NOMO-1 treated with dmso at 0.1 percent for 144 hours (cell line): Measurements from ENCODE around the gene HS6ST1.

Experiments
- DNase-seq: peaks from one replicate; lab custom pipeline; 2025; ENCODE audit not compliant: unreplicated experiment; lab: John Stamatoyannopoulos, UW

HS6ST1 gene, protein sequence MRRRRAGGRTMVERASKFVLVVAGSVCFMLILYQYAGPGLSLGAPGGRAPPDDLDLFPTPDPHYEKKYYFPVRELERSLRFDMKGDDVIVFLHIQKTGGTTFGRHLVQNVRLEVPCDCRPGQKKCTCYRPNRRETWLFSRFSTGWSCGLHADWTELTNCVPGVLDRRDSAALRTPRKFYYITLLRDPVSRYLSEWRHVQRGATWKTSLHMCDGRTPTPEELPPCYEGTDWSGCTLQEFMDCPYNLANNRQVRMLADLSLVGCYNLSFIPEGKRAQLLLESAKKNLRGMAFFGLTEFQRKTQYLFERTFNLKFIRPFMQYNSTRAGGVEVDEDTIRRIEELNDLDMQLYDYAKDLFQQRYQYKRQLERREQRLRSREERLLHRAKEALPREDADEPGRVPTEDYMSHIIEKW

DNA sequence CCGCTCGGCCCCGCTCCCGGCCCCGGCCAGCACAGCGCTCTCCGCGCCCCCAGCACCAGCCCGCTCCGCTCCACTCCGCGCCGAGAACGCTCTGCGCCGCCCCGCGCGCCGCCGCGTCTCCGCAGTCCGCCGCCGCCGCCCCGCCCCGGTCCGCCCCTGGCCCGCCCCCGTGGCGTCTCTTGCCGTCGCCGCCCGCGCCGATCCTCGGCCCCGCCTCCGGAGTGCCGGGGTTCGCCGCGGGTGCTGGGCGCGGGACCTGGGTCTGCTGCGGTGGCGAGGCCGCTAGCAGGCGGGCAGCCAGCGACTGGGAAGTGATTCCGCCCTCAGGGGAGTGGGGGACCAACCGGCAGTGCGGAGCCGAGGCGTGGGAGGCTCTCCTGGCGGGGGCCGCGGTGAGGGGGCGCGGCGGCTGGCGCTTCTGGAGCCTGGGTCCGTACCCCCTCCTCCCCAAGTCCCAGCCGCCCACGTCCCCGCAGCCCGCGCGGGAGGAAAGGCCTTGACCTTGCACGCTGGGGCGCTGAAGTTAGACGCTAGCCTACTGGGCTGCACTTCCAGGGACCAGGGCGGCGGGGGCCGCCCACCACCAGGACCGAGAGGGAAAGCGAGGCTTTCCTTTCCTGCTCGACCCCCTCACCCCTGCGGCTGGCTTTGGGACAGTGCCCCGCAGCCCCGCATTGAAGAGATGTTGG, at the start of gene HS6ST1:
HS6ST1 (minus strand) TSS at position 93 of the 689 bp plus-strand sequence. CDS start 305 bp downstream, outside the sequence.
- DNase-seq: peak; percentile 58

DNA sequence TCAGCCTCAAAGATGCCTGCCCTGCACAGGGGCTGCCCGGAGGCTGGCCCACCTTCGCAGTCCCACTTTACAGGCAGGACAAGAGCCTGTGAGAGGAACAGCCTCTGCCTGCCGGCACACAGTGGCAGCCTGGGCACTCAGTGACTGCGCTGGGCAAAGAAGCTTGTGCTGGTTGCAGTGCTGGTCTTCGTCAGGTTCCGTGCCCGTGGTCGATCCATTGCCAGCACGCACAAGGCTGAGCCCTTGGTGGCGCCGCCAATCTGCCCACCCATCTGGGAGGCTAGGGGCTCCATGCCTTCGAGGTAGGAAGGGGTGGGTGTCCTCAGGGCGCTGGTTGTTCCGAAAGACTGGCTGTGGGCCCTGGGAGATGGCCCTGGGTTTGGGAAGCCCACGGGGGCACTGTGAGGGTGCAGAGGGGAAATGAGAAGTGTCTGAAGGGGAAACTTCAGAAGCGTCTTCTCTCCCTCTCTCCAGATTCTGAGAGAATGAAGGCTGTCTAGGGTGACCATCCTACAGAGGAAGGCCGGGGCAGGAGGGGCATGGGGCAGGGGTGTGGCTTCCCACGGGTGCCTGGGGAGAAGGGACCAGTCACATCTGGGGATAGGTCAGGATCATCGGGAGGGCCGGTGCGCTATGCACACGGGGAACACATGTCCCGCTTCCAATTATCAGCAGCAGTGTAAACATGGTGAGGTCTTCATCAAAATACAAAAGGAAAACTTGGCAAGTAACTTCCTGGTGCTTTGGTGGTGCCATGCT, 49.1 kb upstream of the HS6ST1 start:
- no peak for DNase-seq

DNA sequence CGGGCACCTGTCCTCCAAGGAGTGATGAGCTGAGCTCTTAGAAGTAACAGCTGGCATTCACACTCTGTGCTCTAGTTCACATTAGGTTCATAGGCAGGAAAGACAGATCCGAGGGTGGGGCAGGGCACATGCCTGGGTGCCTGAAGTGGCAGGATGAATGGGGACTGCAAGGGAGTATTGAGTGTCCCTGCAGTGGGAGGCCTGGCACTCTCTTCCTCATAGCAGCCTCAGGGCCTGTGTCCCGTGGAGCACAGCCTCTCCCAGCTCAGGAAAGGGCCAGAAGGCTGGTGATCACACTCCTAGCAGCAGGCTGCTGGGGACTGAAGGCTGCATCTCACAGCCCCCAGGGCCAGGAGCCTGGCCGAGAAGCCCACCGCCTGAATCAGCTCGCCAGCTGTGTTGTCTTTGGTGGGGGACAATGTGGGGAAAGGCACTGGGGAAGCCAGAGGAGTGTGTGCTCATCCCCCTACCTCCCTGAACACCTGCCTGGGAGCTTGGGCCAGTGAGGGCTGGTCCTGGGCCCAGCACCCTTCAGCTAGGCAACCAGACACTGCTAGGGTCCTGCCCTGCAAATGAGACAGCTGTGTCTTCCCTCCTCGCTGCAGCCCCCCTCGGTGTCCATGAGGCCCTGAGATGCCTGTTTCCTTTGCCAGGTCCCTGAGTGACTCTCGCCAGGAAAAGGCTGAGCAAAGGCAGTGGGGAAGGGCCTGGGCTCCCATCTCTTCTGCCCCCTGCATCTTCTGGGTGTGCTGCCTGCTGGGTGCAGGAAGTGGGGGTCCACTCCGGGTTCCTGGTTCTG, 48.2 kb upstream of the HS6ST1 start:
- no peak for DNase-seq

DNA sequence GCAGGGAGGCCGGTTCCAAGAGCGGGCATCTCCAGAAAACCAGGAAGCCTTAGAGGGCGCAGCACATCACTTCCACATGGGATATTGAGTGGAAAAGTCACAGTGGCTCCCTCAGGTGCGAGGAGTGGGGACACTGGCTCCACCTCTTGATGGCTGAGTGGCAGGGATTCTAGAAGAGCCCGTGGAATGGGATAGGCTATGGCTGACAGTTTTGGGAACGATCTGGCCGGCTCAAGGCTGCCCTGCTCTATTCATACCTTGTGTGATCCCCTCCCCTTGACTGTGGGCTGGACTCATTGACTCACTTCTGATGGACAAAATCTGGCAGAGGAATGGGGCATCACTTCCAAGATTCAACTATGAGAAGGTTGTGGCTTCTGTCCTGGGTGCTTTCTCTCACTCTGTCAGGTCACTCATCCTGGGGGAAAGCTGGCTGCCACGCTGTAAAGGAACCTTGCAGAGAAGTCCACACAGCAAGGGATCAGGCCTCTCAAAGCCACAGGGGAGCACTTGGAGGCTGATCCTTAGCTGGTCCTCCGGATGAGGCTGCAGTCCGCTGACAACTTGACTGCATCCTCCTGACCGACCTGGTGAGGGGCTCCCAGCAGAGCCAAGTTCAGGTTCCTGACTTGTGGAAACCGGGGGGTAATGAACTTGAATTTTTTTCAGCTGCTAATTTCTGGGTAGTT, 46.7 kb upstream of the HS6ST1 start:
- no peak for DNase-seq

DNA sequence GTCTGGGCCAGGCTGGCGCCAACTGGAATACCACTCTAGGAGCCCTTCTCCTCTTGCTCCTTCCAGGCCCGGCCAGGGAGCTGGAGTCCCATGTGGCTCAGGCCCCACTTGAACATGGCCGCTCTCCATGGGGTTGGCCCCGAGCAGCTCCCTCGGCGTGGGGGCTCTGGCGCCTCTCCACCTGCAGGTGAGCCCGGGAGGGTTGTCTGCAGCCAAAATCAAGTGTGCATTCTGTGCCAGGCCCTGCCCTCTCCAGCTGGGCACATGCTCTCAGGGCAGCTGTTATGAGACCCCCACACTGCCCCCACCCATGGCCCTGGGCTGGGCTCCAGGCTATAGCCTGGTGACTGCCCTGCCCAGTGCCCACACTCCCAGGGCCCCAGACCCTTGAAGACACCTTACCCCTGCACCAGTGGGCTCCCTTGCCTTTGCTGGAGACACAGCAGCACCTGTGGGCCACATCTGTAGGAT, 45.8 kb upstream of the HS6ST1 start:
- DNase-seq: no peak

DNA sequence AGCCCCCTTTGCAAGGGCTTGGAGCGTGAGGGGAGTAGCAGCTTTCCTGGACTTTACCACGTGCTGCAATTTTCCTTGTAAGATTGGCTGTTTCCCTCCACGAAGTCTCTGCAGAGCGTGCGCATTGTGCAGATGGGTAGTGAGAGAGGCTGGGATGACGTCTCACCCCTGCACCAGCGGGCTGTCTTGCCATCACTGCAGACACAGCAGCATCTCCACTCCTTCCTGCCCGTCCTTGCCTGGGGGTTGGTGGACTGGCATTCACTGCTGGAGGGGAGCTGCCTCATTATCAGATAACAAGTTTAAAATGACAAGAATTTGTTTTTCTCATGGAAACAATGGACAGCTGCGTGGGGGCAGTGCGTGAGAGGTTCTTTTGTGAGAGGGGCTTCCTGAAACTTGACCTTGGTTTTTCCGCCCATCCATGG, 45.3 kb upstream of the HS6ST1 start:
- DNase-seq: no peak

DNA sequence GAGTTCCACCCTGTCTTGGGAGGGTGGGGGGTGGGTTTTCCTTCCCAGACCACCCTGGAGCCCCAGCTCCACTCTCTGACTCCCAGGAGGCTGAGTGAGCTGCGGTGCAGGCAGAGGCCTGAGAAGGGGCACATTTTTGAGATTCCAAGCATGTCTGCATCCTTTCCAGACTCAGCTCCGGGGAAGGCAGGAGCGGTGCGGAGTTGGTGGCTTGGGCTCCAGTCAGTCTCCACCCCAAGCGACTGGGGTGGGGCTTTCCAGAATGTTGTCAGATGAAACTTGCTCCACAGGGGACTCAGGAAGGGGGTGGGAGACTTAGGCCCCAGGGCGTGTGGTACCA, 44.2 kb upstream of the HS6ST1 start:
- DNase-seq: no peak

DNA sequence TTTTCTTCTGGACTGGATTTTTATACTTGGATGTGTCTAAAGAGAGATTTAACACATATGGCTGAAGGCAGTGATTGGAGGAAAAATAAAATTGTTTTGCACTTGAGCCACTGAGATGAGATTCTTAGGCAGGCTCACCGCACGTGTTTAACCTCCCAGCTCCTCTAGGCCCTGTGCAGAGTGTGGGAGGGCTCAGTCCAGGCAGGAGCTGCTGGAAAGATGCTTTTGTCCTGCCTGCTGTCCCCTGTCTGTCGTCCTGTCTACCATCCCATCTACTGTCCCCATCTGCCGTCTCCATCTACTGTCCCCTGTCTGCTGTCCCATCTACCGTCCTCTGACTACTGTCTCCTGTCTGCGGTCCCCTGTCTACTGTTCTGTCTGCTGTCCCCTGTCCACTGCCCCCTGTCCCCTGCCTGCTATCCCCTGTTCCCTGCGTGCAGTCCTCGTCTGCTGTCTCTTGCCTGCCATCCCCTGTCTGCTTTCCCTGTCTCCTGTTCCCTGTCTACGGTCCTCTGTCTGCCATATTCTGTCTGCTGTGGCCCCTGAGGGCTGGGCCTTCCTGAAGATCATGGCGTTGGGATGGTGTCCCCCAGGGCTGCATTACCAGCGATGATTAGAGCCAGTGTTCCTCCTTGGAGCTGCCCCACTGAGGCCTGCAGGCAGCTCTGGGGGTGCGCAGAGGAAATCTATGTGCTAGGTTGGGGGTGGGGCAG, 43.7 kb upstream of the HS6ST1 start:
- no peak for DNase-seq

DNA sequence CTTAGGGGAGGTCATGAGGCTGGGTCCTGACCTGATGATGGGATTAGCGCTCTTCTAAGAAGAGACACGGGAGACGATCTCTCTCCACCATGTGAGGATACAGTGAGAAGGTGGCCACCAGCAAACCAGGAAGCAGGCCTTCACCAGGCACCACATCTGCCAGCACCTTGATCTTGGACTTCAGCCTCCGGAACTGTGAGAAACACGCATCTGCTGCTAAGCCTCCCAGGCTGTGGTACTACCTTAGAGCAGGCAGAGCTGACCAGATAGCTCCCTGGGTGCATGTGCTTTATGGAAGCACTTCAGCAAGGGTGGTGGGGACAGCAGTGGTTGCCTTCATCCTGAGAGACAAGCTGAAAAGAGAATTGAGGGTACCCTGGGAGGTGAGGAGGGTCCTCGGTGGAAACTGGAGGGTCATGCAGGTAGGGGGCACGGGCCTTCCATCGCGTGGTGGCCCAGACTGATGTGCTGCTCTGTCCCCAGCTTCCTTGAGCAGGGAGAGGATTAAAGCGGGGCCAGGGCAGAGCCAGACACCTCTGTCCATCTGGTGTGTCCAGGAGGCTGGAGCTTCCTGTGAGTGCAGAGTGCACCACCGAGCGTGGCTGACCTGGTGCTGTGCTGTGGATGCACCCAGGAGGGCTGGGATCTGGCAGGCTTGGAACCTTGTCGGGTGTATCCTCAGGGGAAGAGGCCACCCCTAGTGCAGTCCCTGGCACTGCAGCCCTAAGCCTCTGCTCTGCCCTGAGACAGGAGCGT, 42.9 kb upstream of the HS6ST1 start:
- no peak for DNase-seq

DNA sequence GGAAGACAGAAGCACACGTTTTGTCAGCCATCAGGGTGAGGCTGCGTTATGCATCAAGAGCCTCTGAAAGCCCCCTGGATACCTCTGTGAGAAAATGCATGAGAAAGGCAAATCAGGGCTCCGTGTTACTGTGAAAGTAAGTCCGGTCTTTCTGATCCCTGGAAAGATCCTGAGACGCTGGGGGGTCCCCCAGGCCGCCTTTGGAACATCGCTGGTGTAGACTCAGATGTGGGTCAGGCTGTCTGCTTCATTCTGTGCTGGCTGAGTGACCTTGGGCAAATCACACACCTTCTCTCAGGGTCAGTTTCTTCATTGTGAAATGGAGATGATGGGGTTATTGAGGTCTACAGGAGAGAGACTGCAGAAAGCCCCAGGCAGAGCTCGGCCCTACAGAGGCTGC, 42.0 kb upstream of the HS6ST1 start:
- DNase-seq: no peak

DNA sequence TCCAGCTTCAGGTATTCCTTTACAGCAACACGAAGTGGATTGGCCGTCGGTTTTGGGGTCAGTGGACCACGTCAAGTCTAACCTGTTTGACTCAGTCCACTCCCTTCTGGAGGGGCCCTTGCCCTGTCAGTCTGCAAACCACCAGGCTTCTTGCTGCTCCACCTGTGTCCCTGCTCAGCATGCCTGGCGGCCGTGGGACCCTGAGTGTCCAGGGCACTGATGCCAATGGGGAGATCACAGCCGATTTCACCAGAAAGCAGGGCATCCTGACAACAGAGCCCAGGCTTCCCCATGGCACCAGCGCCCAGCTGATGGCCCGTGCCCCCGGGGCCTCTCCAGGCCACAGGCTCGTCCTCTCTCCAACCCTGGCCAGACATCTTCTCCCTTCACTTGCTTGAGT, 41.2 kb upstream of the HS6ST1 start:
- no peak for DNase-seq

DNA sequence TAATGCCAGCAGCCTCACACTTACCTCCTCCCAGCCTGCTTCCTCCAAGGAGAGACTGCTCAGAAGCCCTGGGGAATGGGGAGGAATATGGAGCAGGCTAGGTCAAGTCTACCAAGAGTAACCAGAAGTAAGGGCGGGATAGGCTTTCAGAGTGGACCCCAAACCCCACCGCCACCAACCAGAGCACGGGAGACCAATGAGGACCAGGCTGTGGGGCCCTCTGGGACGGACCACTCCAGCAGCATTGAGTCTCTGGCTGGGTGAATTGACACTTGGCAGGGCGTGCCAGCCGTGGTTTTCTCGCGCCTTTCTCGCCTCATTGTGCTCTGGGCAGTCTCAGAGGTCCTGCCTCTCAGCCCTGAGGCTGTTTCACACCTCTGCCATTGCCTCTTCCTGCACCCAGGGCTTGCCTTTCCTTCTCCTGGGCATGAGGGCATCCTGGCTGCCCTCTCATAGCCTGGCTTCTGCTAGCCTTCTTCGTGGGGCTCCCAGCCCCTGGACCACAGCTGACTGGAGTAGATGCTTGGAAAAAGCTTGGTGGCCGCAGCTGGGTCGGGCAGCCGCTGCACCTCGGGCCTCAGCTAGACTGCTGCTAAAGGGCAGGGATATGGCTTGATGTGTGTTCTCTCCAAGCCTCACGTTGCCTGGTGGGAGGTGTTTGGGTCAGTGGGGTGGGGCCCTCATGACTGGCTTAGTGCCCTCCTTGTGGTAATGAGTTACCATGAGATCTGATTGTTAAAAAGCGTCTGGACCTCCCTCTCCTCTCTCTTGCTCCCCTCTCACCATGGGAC, 40.5 kb upstream of the HS6ST1 start:
- no peak for DNase-seq

DNA sequence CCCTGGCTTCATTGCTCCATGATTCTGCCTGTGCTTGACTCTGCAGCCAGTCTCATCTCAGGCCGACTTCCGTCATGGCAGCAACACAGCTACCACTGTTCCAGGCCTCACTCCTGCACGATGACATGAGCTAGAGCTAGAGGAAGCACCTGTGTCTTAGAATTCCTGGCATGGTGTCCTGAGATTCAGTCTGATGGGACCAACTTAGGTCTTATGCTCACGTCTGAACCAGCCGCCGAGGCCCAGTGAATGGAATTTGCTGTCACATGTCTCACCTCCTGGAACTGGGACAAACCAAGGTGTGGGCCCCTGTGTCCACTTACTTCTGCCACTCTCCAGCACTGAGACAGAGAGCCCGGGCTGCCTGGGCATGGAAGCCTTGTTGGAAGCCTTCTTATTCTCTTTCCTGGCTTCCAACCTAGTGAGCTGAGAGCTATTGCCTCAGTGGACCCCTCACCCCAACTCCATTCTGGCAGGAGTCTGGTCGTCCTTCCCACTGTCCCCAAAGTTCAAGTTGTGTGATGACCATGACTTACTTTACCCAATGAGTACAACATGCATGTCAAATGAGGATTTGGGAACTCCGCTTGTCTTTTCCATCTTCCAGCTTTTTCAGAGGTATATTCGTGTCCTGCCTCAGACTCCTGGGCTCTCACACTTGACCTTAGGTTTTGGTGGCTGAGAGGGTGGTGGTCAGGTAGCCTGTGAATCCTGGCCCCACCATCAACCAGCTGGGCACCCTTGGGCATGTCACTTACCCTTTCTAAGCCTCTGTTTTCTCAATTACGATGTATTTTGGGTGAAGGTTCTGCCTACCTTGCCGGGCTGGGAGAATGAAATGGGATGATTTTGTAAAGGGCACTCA, 39.1 kb upstream of the HS6ST1 start:
- DNase-seq: no peak

DNA sequence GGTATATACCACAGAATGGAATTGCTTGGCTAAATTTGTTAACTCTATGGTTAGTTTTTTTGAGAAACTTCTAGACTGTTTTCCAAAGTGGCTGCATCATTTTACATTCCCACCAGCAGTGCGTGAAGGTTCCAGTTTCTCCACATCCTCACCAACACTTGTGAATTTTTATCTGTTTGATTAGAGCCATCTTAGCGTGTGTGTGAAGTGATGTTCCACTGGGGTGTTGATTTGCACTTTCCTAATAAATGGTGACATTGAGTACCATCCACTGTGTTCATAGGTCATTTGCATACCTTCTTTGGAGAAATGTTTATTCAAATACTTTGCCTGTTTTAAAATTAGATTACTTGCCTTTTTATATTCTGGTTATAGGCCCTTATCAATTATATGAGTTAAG, 37.5 kb upstream of the HS6ST1 start:
- no peak for DNase-seq

DNA sequence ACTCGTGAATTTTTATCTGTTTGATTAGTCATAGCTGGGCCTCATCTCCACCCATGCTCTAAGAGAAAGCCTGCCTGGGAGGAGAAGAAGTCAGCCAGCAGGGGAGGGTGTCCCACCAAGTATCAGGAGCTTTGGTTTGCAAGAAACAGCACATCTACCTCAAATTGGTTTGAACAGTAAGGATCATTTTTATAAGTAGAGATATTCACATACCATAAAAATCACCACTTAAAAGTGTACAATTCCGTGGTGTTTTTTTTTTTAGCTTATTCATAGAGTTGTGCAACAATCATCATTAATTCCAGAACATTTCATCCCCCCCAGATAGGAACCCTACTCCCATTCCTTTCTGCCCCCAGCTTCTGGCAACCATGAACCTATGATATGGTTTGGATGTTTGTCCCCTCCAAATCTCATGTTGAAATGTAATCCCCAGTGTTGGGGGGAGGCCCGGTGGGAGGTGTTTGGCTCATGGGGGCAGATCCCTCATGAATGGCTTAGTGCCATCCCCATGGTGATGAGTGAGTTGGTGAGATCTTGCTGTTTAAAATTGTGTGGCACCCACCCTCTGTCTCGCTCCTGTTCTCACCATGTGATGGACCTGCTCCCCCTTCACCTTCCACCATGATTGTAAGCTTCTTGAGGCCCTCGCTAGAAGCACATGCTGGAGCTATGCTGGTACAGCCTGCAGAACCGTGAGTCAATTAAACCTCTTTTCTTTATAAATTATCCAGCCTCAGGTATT, 36.2 kb upstream of the HS6ST1 start:
- no peak for DNase-seq

DNA sequence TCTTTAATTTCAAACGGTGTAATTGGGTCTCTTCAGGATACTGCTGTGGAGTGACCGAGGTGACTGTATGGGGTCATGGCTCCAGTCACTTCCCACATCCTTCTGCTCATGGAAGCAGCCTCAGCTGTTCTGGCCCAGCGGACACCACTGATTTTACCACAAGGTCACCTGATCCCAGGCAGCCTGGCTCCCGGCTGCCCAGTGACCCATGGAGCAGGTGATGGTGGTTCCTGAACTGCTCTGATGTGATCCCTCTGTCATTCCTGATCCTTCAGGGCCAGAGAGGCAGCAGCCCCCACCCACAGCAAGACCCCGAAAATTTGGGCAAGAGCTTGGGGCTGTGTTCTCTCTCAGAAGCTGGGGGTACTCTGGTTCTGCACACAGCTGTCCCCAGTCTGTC, 35.5 kb upstream of the HS6ST1 start:
- DNase-seq: no peak

DNA sequence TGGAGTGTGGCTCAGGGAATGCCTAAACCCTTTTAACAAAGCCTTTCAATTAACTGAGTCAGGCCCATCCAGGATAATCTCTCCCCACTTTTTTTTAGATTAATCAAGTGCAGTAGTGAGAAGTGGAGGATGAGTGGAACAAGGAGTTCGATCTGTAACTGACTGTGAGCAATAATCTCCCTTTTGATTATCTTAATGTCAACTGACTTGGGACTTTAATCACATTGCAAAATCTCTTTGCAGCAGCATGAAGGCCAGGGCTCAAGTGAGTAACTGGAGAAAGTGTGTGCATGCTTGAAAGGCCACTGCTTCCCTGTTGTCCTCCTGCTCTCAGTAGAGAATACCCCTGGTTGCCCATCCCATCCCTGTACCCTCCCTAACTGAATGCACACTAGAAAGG, 32.1 kb upstream of the HS6ST1 start:
- no peak for DNase-seq
